ENCODE data around the gene SH3GL3.

DNA sequence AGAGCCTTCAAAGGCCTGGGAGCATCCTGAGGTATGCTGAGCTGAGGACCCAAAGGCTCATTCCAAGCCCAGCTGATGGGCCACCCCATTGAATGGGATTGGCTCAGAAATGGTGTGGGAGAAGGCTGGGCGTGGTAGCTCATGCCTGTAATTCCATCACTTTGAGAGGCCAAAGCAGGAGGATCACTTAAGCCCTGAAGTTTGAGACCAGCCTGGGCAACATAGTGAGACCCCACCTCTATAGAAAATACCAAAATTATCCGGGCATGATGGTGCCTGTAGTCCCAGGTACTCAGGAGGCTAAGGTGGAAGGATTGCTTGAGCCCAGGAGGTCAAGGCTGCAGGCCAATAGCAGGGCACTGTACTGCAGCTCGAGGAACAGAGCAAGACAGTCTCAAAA is 163.0 kb downstream of the SH3GL3 start:
- no peak for TF ChIP-seq POLR2A (IDR thresholded peaks at IDR 0.05)
- TF ChIP-seq, protein P1, sequence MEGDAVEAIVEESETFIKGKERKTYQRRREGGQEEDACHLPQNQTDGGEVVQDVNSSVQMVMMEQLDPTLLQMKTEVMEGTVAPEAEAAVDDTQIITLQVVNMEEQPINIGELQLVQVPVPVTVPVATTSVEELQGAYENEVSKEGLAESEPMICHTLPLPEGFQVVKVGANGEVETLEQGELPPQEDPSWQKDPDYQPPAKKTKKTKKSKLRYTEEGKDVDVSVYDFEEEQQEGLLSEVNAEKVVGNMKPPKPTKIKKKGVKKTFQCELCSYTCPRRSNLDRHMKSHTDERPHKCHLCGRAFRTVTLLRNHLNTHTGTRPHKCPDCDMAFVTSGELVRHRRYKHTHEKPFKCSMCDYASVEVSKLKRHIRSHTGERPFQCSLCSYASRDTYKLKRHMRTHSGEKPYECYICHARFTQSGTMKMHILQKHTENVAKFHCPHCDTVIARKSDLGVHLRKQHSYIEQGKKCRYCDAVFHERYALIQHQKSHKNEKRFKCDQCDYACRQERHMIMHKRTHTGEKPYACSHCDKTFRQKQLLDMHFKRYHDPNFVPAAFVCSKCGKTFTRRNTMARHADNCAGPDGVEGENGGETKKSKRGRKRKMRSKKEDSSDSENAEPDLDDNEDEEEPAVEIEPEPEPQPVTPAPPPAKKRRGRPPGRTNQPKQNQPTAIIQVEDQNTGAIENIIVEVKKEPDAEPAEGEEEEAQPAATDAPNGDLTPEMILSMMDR (IDR thresholded peaks at IDR 0.05) = no peak

Data from lower leg skin (tissue), 3 donors.